Memory B cell (primary cell): ENCODE results near the gene MTR.

Experiments used
- ATAC-seq: fragments of 150-1000 bp; cut with Tn5 transposase; 2 replicates; pipeline ENCODE4 v1.10.0; 2021; ENCODE audit warnings: low read depth, mild to moderate bottlenecking, moderate library complexity
- DNase-seq, 2 donors: peaks; one replicate each; pipeline ENCODE4 v3.0.0; 2022; ENCODE audit warnings: low spot score in 2 of 2
- H3K27ac Mint-ChIP-seq: one replicate; pipeline ENCODE4 v1.8.0; 2022; ENCODE audit warnings: mild to moderate bottlenecking, moderate library complexity, mixed read lengths
- H3K27me3 Mint-ChIP-seq: one replicate; pipeline ENCODE4 v1.8.0; 2022; ENCODE audit warnings: mixed read lengths
- H3K36me3 Mint-ChIP-seq: one replicate; pipeline ENCODE4 v1.8.0; 2022; ENCODE audit warnings: mild to moderate bottlenecking, mixed read lengths
- H3K4me1 Mint-ChIP-seq: one replicate; pipeline ENCODE4 v1.8.0; 2022; ENCODE audit warnings: mixed read lengths
- H3K4me3 Mint-ChIP-seq: one replicate; pipeline ENCODE4 v1.8.0; 2022; ENCODE audit warnings: mild to moderate bottlenecking, moderate library complexity, mixed read lengths
- H3K9me3 Mint-ChIP-seq: one replicate; pipeline ENCODE4 v1.8.0; 2022; ENCODE audit warnings: mixed read lengths

MTR gene

DNA sequence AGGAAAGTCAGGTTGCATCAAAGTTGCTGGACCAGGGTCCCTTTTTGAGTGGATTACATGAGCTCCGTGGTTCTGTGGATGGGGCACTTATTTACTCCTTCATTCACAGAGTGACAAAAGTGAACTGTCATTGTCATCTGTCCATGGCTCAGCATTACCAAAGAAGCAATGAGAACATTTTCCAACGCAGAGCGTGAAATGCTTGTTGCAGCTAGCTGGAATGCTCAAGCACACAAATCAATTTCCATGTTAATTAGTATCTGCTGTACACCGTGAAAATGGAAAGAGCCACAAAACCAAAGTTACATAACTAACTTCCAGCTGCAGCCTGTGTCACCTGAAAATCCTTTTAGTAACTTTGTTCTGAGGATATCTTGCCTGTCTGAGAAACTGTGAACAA is 130.3 kb downstream of the MTR start:
- no peak for DNase-seq
- Mint-ChIP-seq H3K9me3 (peaks cover 1% of the 10 kb centered on the region), H3K36me3 (peaks cover 2% of the 10 kb centered on the region), H3K4me3 (no peak overlapping the region), H3K4me1 (no peaks in the 10 kb centered on the region), H3K27ac (no peak overlapping the region), H3K27me3 (peaks cover 2% of the 10 kb centered on the region)
- ATAC-seq = no peak

DNA sequence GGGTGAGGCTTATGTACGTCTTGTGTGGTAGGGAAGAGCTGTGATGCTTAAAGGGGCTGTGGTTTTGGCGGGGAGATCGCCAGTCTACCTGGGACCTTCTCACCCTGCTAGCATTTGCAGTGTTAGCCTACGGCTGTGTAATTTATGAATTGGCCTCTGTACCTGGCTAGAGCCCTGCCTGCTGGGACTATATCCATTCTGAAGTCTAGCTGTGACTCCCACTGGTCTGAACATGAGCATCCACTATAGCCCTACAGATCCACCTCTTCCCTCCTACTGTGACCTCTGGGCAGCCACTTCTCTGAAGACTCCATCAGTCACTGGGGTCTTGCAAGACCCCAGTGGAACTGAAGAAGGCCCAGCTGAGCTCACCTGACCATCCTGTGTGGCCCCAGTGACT is 135.4 kb downstream of the MTR start:
- Mint-ChIP-seq H3K27ac (no peak overlapping the region), H3K27me3 (peaks cover 2% of the 10 kb centered on the region), H3K9me3 (peaks cover 1% of the 10 kb centered on the region), H3K4me1 (no peaks in the 10 kb centered on the region), H3K4me3 (no peak overlapping the region), H3K36me3 (no peaks in the 10 kb centered on the region)
- no peak for ATAC-seq
- DNase-seq = no peak

GRCh38 chr1:236938760-236939159 is 143.7 kb downstream of the MTR start:
- peaks cover 4% of the 10 kb centered on the region for H3K9me3 Mint-ChIP-seq
- H3K27ac Mint-ChIP-seq = no peak overlapping the region

DNA sequence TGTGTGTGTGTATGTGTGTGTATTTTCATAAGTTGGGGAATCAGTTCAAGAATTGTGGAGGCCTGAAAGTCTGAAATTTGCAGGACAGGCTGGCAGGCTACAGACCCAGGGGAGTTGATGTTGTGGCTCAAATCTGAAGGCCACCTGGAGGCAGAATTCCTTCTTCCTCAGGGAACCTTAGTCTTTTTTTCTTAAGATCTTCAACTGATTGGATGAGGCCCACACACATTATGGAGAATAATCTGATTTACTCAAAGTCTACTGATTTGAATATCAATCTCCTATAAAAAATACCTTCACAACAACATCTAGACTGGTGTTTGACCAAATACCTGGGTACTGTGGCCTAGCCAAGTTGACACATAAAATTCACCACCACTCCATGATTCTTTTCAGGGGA is 147.3 kb downstream of the MTR start:
- ATAC-seq = no peak
- Mint-ChIP-seq H3K27ac (no peak overlapping the region), H3K4me3 (no peak overlapping the region), H3K27me3 (peaks cover 2% of the 10 kb centered on the region), H3K36me3 (peaks cover 2% of the 10 kb centered on the region), H3K4me1 (no peaks in the 10 kb centered on the region), H3K9me3 (peaks cover 4% of the 10 kb centered on the region)
- DNase-seq = no peak

More at GRCh38 chr1:236938760-236939159, 143.7 kb downstream of the MTR start:
- no peak for DNase-seq
- Mint-ChIP-seq H3K27me3 (peaks cover 8% of the 10 kb centered on the region), H3K4me1 (no peaks in the 10 kb centered on the region), H3K36me3 (no peaks in the 10 kb centered on the region), H3K4me3 (no peak overlapping the region)
- no peak for ATAC-seq

GRCh38 chr1:236944556-236944955 is 149.5 kb downstream of the MTR start:
- no peak for DNase-seq
- no peaks in the 10 kb centered on the region for H3K4me1 Mint-ChIP-seq
- H3K27me3 Mint-ChIP-seq = peaks cover 2% of the 10 kb centered on the region
- no peak overlapping the region for H3K4me3 Mint-ChIP-seq
- peaks cover 4% of the 10 kb centered on the region for H3K9me3 Mint-ChIP-seq
- ATAC-seq = no peak
- peaks cover 2% of the 10 kb centered on the region for H3K36me3 Mint-ChIP-seq
- no peak overlapping the region for H3K27ac Mint-ChIP-seq

- Mint-ChIP-seq H3K27me3 (peaks cover 2% of the 10 kb centered on the region), H3K36me3 (peaks cover 2% of the 10 kb centered on the region), H3K4me3 (no peak overlapping the region), H3K4me1 (no peaks in the 10 kb centered on the region), H3K9me3 (peaks cover 4% of the 10 kb centered on the region), H3K27ac (no peak overlapping the region)
- ATAC-seq (no peak), DNase-seq (no peak)
Observed at GRCh38 chr1:236945002-236945401, 149.9 kb downstream of the MTR start.

DNA sequence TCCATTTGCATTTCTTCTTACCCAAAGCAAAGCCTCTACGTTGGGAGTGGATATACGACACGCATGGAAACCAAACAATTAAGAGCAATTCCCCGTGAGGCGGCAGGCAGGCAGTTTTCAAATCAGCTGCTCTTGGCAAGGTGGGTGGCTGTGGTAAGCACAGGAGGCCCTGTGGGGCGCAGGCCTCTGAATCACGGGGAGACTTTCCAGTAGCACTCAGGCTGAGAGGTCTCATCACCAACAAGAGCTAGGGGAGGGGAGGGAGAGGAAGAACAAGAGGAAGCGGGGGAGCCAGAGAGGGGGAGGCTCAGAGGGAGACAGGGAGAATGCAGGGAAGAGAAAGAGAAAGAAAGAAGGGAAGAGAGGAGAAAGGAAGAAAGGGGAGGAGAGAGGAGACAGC is 152.7 kb downstream of the MTR start:
- H3K27ac Mint-ChIP-seq = no peak overlapping the region
- H3K27me3 Mint-ChIP-seq = no peaks in the 10 kb centered on the region
- H3K36me3 Mint-ChIP-seq = peaks cover 2% of the 10 kb centered on the region
- no peaks in the 10 kb centered on the region for H3K4me1 Mint-ChIP-seq
- peaks cover 3% of the 10 kb centered on the region for H3K9me3 Mint-ChIP-seq
- no peak overlapping the region for H3K4me3 Mint-ChIP-seq
- no peak for DNase-seq
- ATAC-seq = no peak

DNA sequence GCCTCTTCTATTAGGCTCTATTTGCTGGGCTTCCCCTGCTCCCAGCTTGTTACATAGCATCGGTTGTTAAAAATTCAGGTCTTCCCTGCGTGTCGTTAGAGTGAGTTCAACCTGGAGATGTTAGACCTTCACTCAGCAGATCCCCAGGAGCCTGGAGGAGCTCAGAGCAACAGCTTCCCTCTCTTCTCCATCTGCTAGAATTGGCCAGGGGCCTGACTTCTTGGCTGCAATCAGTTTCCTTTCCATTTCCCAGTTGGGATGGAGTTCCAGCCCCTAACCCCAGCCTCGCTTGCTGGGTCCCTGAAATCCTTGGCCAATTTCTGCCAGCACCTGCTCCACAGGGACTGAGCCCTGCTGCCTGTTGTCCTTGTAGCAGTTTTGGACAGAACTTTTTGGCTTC is 153.3 kb downstream of the MTR start:
- H3K4me1 Mint-ChIP-seq = no peaks in the 10 kb centered on the region
- DNase-seq (no peak), ATAC-seq (no peak)
- no peak overlapping the region for H3K27ac Mint-ChIP-seq
- H3K4me3 Mint-ChIP-seq = no peak overlapping the region
- H3K36me3 Mint-ChIP-seq = peaks cover 2% of the 10 kb centered on the region
- no peaks in the 10 kb centered on the region for H3K27me3 Mint-ChIP-seq
- H3K9me3 Mint-ChIP-seq = peaks cover 3% of the 10 kb centered on the region

- Mint-ChIP-seq H3K36me3 (peaks cover 2% of the 10 kb centered on the region), H3K4me1 (no peaks in the 10 kb centered on the region), H3K9me3 (peaks cover 3% of the 10 kb centered on the region), H3K27ac (no peak overlapping the region), H3K4me3 (no peak overlapping the region), H3K27me3 (no peaks in the 10 kb centered on the region)
- no peak for ATAC-seq
- DNase-seq = no peak
Observed at GRCh38 chr1:236948996-236949395, 153.9 kb downstream of the MTR start.

GRCh38 chr1:236950365-236950764 is 155.3 kb downstream of the MTR start:
- Mint-ChIP-seq H3K4me1 (no peaks in the 10 kb centered on the region), H3K4me3 (no peak overlapping the region), H3K27me3 (no peaks in the 10 kb centered on the region), H3K36me3 (no peaks in the 10 kb centered on the region), H3K9me3 (peaks cover 5% of the 10 kb centered on the region), H3K27ac (no peak overlapping the region)
- DNase-seq (no peak), ATAC-seq (no peak)

- no peak for DNase-seq
- no peaks in the 10 kb centered on the region for H3K4me1 Mint-ChIP-seq
- no peak overlapping the region for H3K4me3 Mint-ChIP-seq
- H3K36me3 Mint-ChIP-seq = no peaks in the 10 kb centered on the region
- no peaks in the 10 kb centered on the region for H3K27me3 Mint-ChIP-seq
- ATAC-seq = no peak
- peaks cover 5% of the 10 kb centered on the region for H3K9me3 Mint-ChIP-seq
- H3K27ac Mint-ChIP-seq = no peak overlapping the region
Observed at GRCh38 chr1:236951672-236952071, 156.6 kb downstream of the MTR start.

DNA sequence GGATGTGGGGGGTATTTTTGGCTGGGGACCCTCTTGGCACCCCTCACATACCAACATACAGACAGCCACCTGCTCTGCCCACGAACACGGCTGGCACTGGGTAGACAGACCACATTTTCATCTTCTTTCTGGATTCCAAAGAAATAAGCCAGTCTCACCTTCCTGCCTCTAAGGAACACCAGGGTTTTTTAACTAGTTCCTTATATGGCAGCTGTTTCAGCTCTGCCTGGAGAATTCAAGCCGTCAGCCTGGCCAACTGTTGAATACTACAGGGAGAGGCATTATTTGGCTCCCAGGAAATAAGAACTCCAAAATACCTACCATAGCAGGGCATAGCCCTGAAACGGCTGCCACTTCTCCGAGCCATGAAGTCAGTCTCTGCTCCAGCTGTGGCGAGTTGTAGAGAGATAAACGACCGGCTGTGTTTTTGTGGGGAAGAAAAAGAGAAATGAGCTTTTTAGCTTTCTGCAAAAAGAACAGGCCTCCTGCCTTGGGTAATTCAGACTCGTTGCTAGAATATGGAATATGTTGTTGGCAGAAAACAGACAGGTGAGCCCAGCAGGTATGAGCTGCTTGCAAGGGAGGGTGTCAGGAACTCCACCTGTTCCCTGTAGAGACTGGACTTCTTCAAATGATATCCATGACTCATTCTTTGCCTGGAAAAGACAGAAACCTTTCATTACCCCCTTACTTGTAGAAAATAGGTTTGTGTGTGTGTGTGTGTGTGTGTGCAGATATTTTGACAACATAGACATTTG is 157.3 kb downstream of the MTR start:
- Mint-ChIP-seq H3K27ac (no peak overlapping the region), H3K36me3 (no peaks in the 10 kb centered on the region), H3K27me3 (no peaks in the 10 kb centered on the region), H3K4me1 (no peaks in the 10 kb centered on the region), H3K4me3 (no peak overlapping the region), H3K9me3 (peaks cover 5% of the 10 kb centered on the region)
- no peak for DNase-seq
- no peak for ATAC-seq

GRCh38 chr1:236953151-236953700 is 158.1 kb downstream of the MTR start:
- H3K27ac Mint-ChIP-seq = no peak overlapping the region
- H3K27me3 Mint-ChIP-seq = no peaks in the 10 kb centered on the region
- DNase-seq = no peak
- no peak overlapping the region for H3K4me3 Mint-ChIP-seq
- ATAC-seq = no peak
- H3K36me3 Mint-ChIP-seq = no peaks in the 10 kb centered on the region
- H3K9me3 Mint-ChIP-seq = peaks cover 5% of the 10 kb centered on the region
- H3K4me1 Mint-ChIP-seq = no peaks in the 10 kb centered on the region
